ENCODE measurements around the gene INSC.

The INSC gene

GRCh38 chr11:15266999-15267398 is 152.3 kb downstream of the INSC start:
- TF ChIP-seq CTCF (IDR thresholded peaks at IDR 0.05; ENCODE audit: low read depth, low read length, missing control alignments) = no peak
- DNase-seq (ENCODE audit: low read depth) = no peak
- in situ Hi-C loops (cut with HindIII; ENCODE audit: low sequenced_read_pairs) = no loop called here
- H3K4me3 ChIP-seq (ENCODE audit: low read depth, low read length) = no peak overlapping the region

GRCh38 chr11:15268598-15268997 is 153.9 kb downstream of the INSC start:
- DNase-seq (ENCODE audit: low read depth) = no peak
- in situ Hi-C loops (cut with HindIII; ENCODE audit: low sequenced_read_pairs) = no loop called here
- no peak overlapping the region for H3K4me3 ChIP-seq (ENCODE audit: low read depth, low read length)
- no peak for TF ChIP-seq CTCF (IDR thresholded peaks at IDR 0.05; ENCODE audit: low read depth, low read length, missing control alignments)

- DNase-seq (ENCODE audit: low read depth) = no peak
- in situ Hi-C loops (cut with HindIII; ENCODE audit: low sequenced_read_pairs) = no loop called here
- H3K4me3 ChIP-seq (ENCODE audit: low read depth, low read length) = no peak overlapping the region
- TF ChIP-seq CTCF (IDR thresholded peaks at IDR 0.05; ENCODE audit: low read depth, low read length, missing control alignments) = no peak
These were observed 160.4 kb downstream of the INSC start for GRCh38 chr11:15275141-15275540.

GRCh38 chr11:15276621-15277020 is 161.9 kb downstream of the INSC start:
- no peak overlapping the region for H3K4me3 ChIP-seq (ENCODE audit: low read depth, low read length)
- in situ Hi-C loops (cut with HindIII; ENCODE audit: low sequenced_read_pairs) = no loop called here
- peak; percentile 55 for TF ChIP-seq CTCF (IDR thresholded peaks at IDR 0.05; ENCODE audit: low read depth, low read length, missing control alignments)
- no peak for DNase-seq (ENCODE audit: low read depth)

DNA sequence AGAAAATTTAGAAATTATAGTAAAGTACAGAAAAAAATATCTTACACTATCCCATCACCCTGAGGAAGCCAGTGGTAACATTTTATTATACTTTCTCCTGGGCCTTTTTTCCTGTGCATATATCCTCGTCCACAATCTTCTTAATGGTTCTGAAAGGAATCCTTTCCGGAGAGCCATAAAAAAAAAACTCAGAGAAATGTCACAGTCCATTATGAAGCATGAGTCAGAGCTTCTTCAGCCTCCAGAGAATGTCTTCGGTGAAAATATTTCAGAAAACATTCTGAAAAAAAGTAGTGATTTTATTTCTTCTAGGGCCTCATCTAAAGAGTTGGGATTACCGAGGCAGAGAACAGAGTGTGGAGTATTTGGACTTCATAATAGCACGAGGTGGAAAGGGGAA is 163.4 kb downstream of the INSC start:
- DNase-seq (ENCODE audit: low read depth) = no peak
- no peak overlapping the region for H3K4me3 ChIP-seq (ENCODE audit: low read depth, low read length)
- in situ Hi-C loops (cut with HindIII; ENCODE audit: low sequenced_read_pairs) = no loop called here
- no peak for TF ChIP-seq CTCF (IDR thresholded peaks at IDR 0.05; ENCODE audit: low read depth, low read length, missing control alignments)

DNA sequence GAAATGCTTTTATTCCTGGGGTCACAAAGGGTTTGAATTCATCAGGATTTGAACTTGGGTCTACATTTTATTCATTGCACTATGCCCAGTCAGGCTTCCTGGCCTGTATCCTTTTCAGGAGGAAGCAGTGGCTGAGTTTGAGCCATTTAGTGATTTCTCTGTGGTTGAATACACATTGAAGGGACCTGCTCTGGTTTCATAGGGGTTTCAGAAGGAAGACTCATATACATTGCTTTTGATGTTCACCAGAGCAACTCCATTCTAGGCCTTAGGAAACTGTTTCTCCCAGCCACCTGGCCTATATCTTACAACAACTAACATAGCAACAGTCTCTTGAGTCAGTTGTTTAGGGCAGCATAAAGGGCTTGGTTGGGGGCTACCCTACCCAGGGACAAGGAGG is 165.7 kb downstream of the INSC start:
- no peak for DNase-seq (ENCODE audit: low read depth)
- in situ Hi-C loops (cut with HindIII; ENCODE audit: low sequenced_read_pairs) = no loop called here
- TF ChIP-seq CTCF (IDR thresholded peaks at IDR 0.05; ENCODE audit: low read depth, low read length, missing control alignments) = no peak
- no peak overlapping the region for H3K4me3 ChIP-seq (ENCODE audit: low read depth, low read length)

DNA sequence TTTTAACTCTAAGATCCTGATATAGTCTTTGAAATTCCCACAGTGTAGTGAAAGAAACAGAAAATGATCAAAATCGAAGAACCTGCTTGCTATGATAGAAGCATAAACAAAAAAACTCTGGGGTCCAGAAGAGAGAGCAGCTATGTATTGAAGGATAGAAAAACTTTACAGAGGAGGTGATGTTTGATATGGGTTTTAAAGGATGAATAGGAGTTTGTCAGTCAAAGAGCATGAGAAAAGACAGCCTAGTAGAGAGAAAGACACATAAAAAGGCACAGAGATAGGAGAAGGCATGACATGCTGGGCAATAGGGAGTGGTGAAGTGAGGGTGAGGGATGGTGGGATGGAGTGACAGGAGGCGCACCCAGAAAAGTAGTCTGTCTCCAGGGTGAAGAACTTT is 168.0 kb downstream of the INSC start:
- TF ChIP-seq CTCF (IDR thresholded peaks at IDR 0.05; ENCODE audit: low read depth, low read length, missing control alignments) = no peak
- DNase-seq (ENCODE audit: low read depth) = no peak
- no peak overlapping the region for H3K4me3 ChIP-seq (ENCODE audit: low read depth, low read length)
- in situ Hi-C loops (cut with HindIII; ENCODE audit: low sequenced_read_pairs) = no loop called here

Measured in astrocyte of the cerebellum (primary cell).